HepG2 (cell line): ENCODE measurements around the gene WDR93. TPM values are rescaled to one million over a fixed set of nuclear protein-coding genes. Genes with fewer than 3 reads are reported as not detected.

Source experiments
- ATAC-seq: fragments of 200-7000 bp; cut with Tn5 transposase; 3 replicates; pipeline ENCODE4 v1.9.1; 2020; ENCODE audit warnings: mild to moderate bottlenecking, moderate library complexity
- BruUV-seq: library from RNA; stranded (reverse); fragments of 400-500 nt; replicated peaks from 2 replicates; lab custom pipeline; 2021; lab: Mats Ljungman, UMichigan
- CTCF ChIA-PET: fragments of 300-600 bp; formaldehyde crosslinking; extraction: SDS; loops from one replicate; lab custom pipeline; 2021; ENCODE audit warnings: low total read pairs, inconsistent platforms, low intra/inter-chr PET ratio; lab: Yijun Ruan, JAX
- POLR2A ChIA-PET: fragments of 350-600 bp; sonication (Branson Sonifier 250); formaldehyde crosslinking; loops from one replicate; lab custom pipeline; 2020; ENCODE audit warnings: antibody characterized with exemption, inconsistent platforms; lab: Yijun Ruan, JAX
- DNase-seq: peaks from one replicate; pipeline ENCODE4 v3.0.0-alpha.2; 2015; ENCODE audit warnings: low spot score
- FAIRE-seq: peaks from 3 replicates; lab custom pipeline; 2011; peaks lifted over from hg19 to GRCh38; lab: Jason Lieb, UNC
- H2AFZ ChIP-seq: one replicate; pipeline ENCODE4 v1.6.1; 2011; ENCODE audit warnings: low read length, inconsistent platforms
- H3K27ac ChIP-seq: fragments of 300-600 bp; 3 replicates; pipeline ENCODE4 v1.8.0; 2011; ENCODE audit warnings: mixed run types, mild to moderate bottlenecking, mixed read lengths, low read length, inconsistent platforms; ENCODE audit not compliant: insufficient read depth; ENCODE audit errors: extremely low read length
- H3K27me3 ChIP-seq, 2 experiments: fragments of 200-600 bp in 1 of 2; 2 replicates in 1 of 2; 3 replicates in 1 of 2; pipeline versions ENCODE4 v1.6.0 to v1.8.0; 2011; ENCODE audit warnings: low read length in 2 of 2, mild to moderate bottlenecking in 2 of 2, moderate library complexity in 2 of 2, inconsistent platforms in 1 of 2; ENCODE audit not compliant: insufficient read depth in 2 of 2, control insufficient read depth in 1 of 2
- H3K36me3 ChIP-seq, 2 experiments: fragments of 200-600 bp in 1 of 2; replicated peaks in 1 of 2; 2 replicates in 1 of 2; 3 replicates in 1 of 2; pipeline versions ENCODE4 v1.5.1 to v1.8.0; 2011; ENCODE audit warnings: low read length in 2 of 2, inconsistent platforms in 1 of 2; ENCODE audit not compliant: insufficient read depth in 2 of 2, control insufficient read depth in 1 of 2
- H3K4me1 ChIP-seq: 2 replicates; pipeline ENCODE4 v1.5.1; 2012; ENCODE audit warnings: low read length, inconsistent platforms; ENCODE audit not compliant: insufficient read depth
- H3K4me2 ChIP-seq: 2 replicates; pipeline ENCODE4 v1.6.0; 2011; ENCODE audit warnings: low read depth, low read length, inconsistent platforms
- H3K4me3 ChIP-seq, 3 experiments: fragments of 200-600 bp in 1 of 3; sonication (generic), shearing (Covaris generic) in 1 of 3; replicated peaks in 1 of 3; 2 replicates each; pipeline ENCODE4 v1.5.1; 2011 to 2016; ENCODE audit warnings: low read length in 3 of 3, inconsistent platforms in 2 of 3, low read depth in 2 of 3, mild to moderate bottlenecking in 2 of 3, control low read depth in 1 of 3, mixed read lengths in 1 of 3; ENCODE audit not compliant: insufficient read depth in 1 of 3
- H3K79me2 ChIP-seq: one replicate; pipeline ENCODE4 v1.6.1; 2011; ENCODE audit warnings: low read length, inconsistent platforms; ENCODE audit not compliant: insufficient read depth
- H3K9ac ChIP-seq: 2 replicates; pipeline ENCODE4 v1.6.0; 2011; ENCODE audit warnings: mild to moderate bottlenecking, low read depth, low read length, inconsistent platforms; ENCODE audit not compliant: insufficient read depth
- H3K9me3 ChIP-seq: 2 replicates; pipeline ENCODE4 v1.5.1; 2012; ENCODE audit warnings: mild to moderate bottlenecking, low read length
- H4K20me1 ChIP-seq: 2 replicates; pipeline ENCODE4 v1.6.0; 2011; ENCODE audit warnings: inconsistent platforms, mild to moderate bottlenecking, low read length, moderate library complexity; ENCODE audit not compliant: insufficient read depth
- ATF2 ChIP-seq: sonication (generic); formaldehyde crosslinking; IDR thresholded peaks from 2 replicates; pipeline ENCODE4 v1.4.0; 2020; ENCODE audit warnings: missing genetic modification reagents
- BCL6 ChIP-seq: IDR thresholded peaks from 2 replicates; pipeline ENCODE4 v1.6.1; 2016; ENCODE audit warnings: missing genetic modification reagents, missing compliant biosample characterization
- KIAA2018 ChIP-seq: sonication (generic); formaldehyde crosslinking; IDR thresholded peaks from 2 replicates; pipeline ENCODE4 v1.5.0; 2020; ENCODE audit warnings: mild to moderate bottlenecking, missing genetic modification reagents, borderline replicate concordance
- ZBTB8A ChIP-seq: sonication (generic); formaldehyde crosslinking; IDR thresholded peaks from 2 replicates; pipeline ENCODE4 v1.4.0; 2020; ENCODE audit warnings: mild to moderate bottlenecking, low read depth, missing genetic modification reagents, borderline replicate concordance
- ZNF501 ChIP-seq: sonication (generic); formaldehyde crosslinking; IDR thresholded peaks from 2 replicates; pipeline ENCODE4 v1.5.1; 2020; ENCODE audit warnings: mild to moderate bottlenecking, moderate library complexity, missing genetic modification reagents
- WGBS: methylation state at CpG from one replicate; pipeline ENCODE4 v1.1.6; 2017; ENCODE audit warnings: low lambda C conversion rate; 5-methylcytosine and 5-hydroxymethylcytosine counted together
- in situ Hi-C: cut with HindIII; loops from 2 replicates; pipeline ENCODE4 v1.10.0; 2017; ENCODE audit warnings: low pct_unique_long_range_greater_than_20kb; ENCODE audit not compliant: extremely low pct_ligation_motif_present
- intact Hi-C: fragments of 100-400 bp; cut with micrococcal nuclease; formaldehyde crosslinking; loops from one replicate; pipeline ENCODE4 v1.10.0; 2022; ENCODE audit not compliant: unreplicated experiment
- polyA plus RNA-seq, 8 experiments: library from polyadenylated mRNA; depleted of rRNA in 3 of 8; stranded (reverse) in 7 of 8; unstranded in 1 of 8; fragments of >200 nt; fragmentation: Illumina TruSeq in 4 of 8; extraction: Trizol in 4 of 8; gene quantifications; 2 replicates each; pipeline versions ENCODE4 v1.2.1 to v1.2.3, GENCODE V29; 2011 to 2016; ENCODE audit warnings: low read depth in 4 of 8, missing spikeins in 1 of 8, mixed read lengths in 1 of 8; ENCODE audit not compliant: insufficient read depth in 1 of 8
- total RNA-seq, 5 experiments: library from RNA; depleted of rRNA; stranded (reverse); fragments of >200 nt; fragmentation: Illumina TruSeq; extraction: Trizol; gene quantifications; 2 replicates each; pipeline ENCODE4 v1.2.3, GENCODE V29; 2016; ENCODE audit warnings: low read depth in 1 of 5

Gene WDR93
- total and polyA plus RNA-seq, 2 of the 13 experiments (the other 11 are each of a cell fraction or from before 2014, with no cell fraction given) = 0.07 TPM; not detected in 1

DNA sequence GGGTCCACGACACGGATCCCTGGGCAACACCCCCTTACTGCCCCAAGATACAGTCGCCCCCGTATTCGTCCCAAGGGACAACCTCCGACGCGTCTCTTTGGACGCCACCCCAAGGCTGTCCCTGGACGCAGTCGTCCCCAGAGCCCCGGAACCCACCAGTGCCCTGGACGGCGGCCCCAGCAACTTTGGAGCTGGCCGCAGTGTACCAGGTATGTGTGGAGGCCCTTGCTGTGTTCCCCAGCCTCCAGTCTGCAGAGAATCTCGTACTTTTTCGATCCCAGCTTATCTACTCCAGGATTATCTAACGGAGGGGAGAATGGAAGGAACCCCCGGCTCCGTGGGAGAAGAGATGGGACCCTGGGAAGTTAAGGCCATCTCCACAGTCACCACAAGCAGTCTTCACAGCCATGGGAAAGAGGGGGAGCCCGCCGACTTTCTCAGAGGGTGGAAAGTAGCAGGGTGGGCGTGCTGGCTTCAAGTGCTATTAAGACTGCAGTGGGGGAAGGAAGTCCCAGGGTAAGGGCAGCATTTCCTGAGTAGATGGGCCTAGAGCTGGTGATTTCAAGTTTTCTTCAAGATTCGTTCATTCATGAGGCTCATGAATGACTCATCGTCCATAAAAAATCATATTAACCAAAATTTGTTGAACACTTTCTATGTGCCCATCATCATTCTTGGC, 86.6 kb downstream of the WDR93 start:
- FAIRE-seq (no peak), DNase-seq (no peak), ATAC-seq (no peak)
- TF ChIP-seq BCL6 (CRISPR knock-in tag) (no peak), KIAA2018 (no peak), ZNF501 (no peak), ATF2 (no peak), ZBTB8A (no peak)
- no peaks in the 10 kb centered on the region for H4K20me1 ChIP-seq
- no TSS peak for BruUV-seq
- peaks cover 47% of the 10 kb centered on the region for H3K4me1 ChIP-seq
- POLR2A ChIA-PET = no interaction called here
- 80% methylated on average over 25 of the region's 25 CpGs for WGBS
- H2AFZ ChIP-seq = no peak overlapping the region
- CTCF ChIA-PET = no interaction called here
- H3K9ac ChIP-seq = no peak overlapping the region
- H3K27ac ChIP-seq = no peak overlapping the region
- peaks cover 2 to 8% of the 10 kb centered on the region in 2 experiments; a peak in 3 of 5 replicates for H3K27me3 ChIP-seq
- no peaks in the 10 kb centered on the region for H3K9me3 ChIP-seq
- H3K36me3 ChIP-seq = no peaks in the 10 kb centered on the region
- no peak overlapping the region for H3K4me2 ChIP-seq
- intact Hi-C loops (no loop called here), in situ Hi-C loops (no loop called here)
- H3K79me2 ChIP-seq = no peaks in the 10 kb centered on the region
- H3K4me3 ChIP-seq = no peak overlapping the region
